Measurements from ENCODE around the gene RSAD1.

RSAD1 gene

GRCh38 chr17:50519141-50519834, 40.6 kb downstream of the RSAD1 start:
- no peak for DNase-seq

DNA sequence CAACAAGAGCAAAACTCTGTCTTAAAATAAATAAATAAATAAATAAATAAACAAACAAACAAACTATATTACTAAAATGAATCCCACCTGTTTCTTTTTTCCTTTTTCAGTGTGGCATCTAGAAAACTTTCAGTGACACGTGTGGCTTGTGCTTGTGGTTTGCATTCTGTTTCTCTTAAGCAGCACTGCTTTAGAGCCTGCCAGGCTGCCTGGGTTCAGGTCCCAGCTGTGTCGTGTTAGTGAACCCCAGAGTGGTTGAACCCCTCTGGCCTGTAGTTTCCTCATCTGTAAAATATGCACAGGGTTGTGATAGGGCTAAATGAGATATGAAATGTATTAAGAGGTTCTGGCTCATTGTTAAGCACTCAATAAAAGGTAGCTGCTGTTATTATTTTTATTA, 41.8 kb downstream of the RSAD1 start:
- DNase-seq: no peak

GRCh38 chr17:50521514-50521913, 42.9 kb downstream of the RSAD1 start:
- DNase-seq: no peak

DNA sequence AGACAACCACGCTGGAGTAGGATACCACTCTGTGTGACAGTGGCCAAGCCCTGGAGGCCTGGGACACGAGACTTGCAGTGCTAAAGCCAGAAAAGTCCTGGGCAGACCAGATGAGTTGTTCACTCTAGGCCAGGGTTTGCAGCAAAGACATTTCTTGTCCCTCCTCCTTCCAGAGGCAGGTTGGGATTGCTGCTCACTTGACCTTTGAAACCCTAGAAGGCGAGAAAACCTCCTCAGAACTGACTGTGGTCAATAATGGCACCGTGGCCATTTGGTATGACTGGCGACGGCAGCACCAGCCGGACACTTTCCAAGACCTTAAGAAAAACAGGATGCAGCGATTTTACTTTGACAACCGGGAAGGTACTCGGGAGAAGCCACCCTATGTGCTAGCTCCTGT, 44.1 kb downstream of the RSAD1 start:
- DNase-seq: no peak

GRCh38 chr17:50523208-50523607, 44.5 kb downstream of the RSAD1 start:
- DNase-seq: no peak

- DNase-seq: no peak
These were observed 46.2 kb downstream of the RSAD1 start for GRCh38 chr17:50524838-50525237.

- no peak for DNase-seq
These were observed 48.6 kb downstream of the RSAD1 start for GRCh38 chr17:50527155-50527762.

GRCh38 chr17:50527949-50528474, 49.4 kb downstream of the RSAD1 start:
- no peak for DNase-seq

- DNase-seq: no peak
These were observed 51.2 kb downstream of the RSAD1 start for GRCh38 chr17:50529849-50530248.

DNA sequence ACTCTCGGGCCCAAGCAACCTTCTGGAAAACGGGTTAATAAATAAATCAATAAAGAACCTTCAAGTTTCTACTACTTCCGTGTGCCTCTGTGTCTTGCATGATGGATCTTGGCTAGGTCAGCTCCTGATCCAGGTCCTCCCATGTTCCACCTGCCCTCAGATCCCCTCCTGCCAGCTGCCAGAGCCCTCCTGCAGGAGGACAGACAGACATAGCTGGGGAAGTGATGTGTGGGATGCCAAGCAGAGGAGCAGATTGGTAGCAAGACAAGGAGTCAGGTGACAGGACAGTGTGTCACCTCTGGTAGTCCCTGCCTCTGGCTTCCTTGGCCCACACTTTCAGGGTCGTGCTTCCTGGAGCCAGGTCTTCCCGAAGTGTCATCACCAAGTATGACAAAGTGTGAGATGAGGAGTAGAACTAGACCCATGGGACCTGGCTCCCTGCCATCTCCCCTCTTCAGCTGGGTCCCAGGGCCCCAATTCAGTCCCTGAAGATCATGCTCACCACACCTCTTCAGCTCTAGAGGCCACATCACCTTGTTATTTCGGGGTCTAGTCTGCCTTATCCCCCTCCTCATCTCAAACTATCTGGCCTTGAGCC, 52.9 kb downstream of the RSAD1 start:
- no peak for DNase-seq

DNA sequence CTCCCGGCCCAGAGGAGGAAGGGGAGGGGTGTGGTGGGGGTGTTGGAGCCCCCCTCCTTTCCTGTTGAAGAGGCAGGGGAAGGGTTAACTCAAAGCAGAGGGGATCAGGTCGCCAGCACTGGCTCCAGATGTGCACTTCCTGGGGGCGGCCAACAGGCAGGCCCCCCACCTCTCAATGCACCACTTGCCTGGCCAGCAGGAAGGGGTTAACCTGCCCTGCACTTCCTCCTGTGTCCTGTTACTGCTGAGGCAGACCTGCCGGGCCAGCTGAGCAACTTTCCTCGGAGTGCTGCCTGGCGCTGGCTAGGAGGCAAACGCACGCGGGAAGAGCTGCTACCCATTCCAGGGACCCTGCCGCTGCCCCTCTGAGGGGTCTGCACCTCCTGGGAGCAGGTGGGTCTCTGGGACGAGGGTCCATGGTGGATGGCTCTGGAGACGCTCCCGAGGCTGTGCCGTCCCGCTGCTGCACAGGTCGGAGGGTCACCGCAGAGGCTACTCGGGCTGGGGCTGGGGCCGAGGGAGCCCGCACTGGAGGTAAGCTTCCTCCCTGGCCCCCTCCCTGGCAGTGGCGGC, 53.9 kb downstream of the RSAD1 start, which contains the start of gene EPN3:
Gene EPN3 (plus strand): TSS at position 284 of the 573 bp plus-strand sequence. CDS start 3,822 bp downstream, outside the sequence.
- no peak for DNase-seq

DNA sequence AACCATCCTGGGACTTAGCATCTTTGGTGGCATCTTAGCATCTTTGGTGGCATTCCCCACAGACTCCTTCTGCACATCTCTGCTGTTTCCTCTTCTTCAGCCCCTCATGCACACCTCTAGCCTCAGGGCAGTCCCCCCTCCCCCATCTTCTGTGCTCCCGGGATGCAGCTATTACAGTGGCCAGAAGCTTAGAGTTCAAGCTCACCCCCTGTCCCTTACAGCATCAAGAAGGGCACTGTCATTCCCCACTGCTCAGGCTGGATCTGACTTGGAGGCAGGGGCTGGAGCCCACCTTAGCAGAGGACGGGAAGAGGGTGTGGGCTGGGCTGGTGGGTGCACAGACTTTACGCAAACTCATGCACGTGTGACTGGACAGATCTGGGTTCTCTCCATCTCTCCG, 54.5 kb downstream of the RSAD1 start:
- DNase-seq: no peak

DNA sequence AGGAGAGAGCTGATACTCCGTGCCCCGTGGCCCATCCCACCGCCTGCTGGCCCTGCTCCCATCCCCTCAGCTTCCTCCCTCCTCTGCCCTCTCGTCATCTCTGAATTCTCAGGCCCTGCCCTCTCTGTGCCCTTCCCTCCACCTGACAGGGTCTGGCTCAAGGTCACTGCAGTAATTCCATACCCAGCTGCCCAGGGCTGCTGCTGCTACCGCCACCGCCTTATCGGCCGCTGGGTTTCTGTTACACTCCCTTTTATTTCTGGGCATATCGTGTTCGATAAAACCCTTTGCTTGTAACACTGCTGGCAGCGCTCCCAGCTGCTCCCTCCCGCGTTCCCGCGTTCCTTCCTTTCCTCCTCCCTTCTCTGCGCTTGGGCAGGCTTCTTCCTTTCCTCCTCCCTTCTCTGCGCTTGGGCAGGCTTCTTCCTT, 55.1 kb downstream of the RSAD1 start:
- DNase-seq: peak; percentile 60

GRCh38 chr17:50534222-50534978, 55.7 kb downstream of the RSAD1 start:
- DNase-seq: no peak

DNA sequence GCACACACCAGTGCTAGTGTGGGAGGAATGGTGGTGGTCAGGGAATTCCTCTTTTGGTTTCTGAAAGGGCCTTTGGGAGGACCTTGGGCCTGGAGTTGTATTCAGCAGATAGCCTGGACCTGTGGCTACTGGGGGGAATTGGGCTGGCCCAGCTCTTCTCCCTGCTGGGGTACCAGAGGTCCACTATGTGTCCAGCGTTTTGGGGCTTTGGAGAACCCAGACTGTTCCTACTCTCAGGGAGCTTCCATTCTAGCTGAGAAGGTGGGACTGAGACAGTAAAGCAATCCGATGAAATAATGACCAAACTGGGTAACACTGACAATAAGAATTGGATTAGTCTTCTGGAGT, 56.3 kb downstream of the RSAD1 start:
- no peak for DNase-seq

DNA sequence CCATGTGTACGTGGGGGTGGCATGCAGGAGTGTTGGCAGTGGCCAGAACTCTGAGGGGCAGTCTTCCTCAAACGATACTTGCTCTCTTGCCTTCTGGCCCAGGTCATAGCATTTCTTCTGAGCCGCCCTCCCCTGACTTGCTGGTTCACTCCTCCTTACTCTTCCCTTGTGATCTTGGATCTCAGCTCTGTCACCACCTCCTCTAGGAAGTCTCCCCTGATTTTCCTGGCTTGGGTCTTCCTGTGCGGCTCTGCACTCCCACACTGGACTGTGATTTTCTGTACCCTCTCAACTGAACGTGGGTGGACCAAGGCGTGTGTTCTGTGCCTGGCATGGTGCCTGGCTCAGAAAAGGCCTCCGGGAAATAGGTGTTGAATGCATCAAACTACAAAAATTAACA, 56.7 kb downstream of the RSAD1 start:
- DNase-seq: no peak

Measured in fibroblast of skin of abdomen (primary cell).